Vagina (tissue), 2 donors: ENCODE measurements around the gene KIF27. TPM values are rescaled to one million over a fixed set of nuclear protein-coding genes. Genes with fewer than 3 reads are reported as not detected.

Experiments used
- DNase-seq, 2 donors: peaks; one replicate each; pipeline ENCODE4 v3.0.0-alpha.2; 2017; ENCODE audit errors: extremely low spot score in 2 of 2
- H3K27ac ChIP-seq: fragments of 200-600 bp; sonication (generic); one replicate; pipeline ENCODE4 v1.5.1; 2019
- H3K27me3 ChIP-seq: fragments of 200-600 bp; sonication (generic); one replicate; pipeline ENCODE4 v1.5.1; 2019
- H3K36me3 ChIP-seq, 2 donors: fragments of 200-600 bp; sonication (generic); one replicate each; pipeline ENCODE4 v1.5.1; 2017 to 2019
- H3K4me1 ChIP-seq: fragments of 200-600 bp; sonication (generic); one replicate; pipeline ENCODE4 v1.5.1; 2019
- H3K4me3 ChIP-seq, 2 donors: fragments of 200-600 bp; sonication (generic); 1 replicate in 1 of 2; 2 replicates in 1 of 2; pipeline ENCODE4 v1.5.1; 2016 to 2019
- H3K9me3 ChIP-seq: fragments of 200-600 bp; sonication (generic); one replicate; pipeline ENCODE4 v1.5.1; 2019
- CTCF ChIP-seq, 3 experiments: fragments of 450-650 bp in 2 of 3; fragments of 200-600 bp in 1 of 3; sonication (generic) in 1 of 3; IDR thresholded peaks; one replicate each; pipeline ENCODE4 v1.5.1; 2017 to 2019; ENCODE audit warnings: antibody characterized with exemption in 3 of 3, mild to moderate bottlenecking in 2 of 3, moderate library complexity in 2 of 3
- POLR2A ChIP-seq, 2 donors: fragments of 450-650 bp; IDR thresholded peaks; one replicate each; pipeline ENCODE4 v1.6.1; 2017; ENCODE audit warnings: antibody characterized with exemption in 2 of 2, mild to moderate bottlenecking in 2 of 2, moderate library complexity in 2 of 2
- POLR2AphosphoS5 ChIP-seq, 2 donors: sonication (generic); formaldehyde crosslinking; IDR thresholded peaks; one replicate each; pipeline ENCODE4 v1.9.0; 2017; ENCODE audit warnings: antibody characterized with exemption in 2 of 2, mild to moderate bottlenecking in 2 of 2, low read depth in 1 of 2; ENCODE audit not compliant: insufficient read depth in 1 of 2
- intact Hi-C: fragments of 100-400 bp; cut with DNase I; formaldehyde crosslinking; loops from one replicate; pipeline ENCODE4 v1.15.1; 2023
- total RNA-seq: library from RNA; depleted of rRNA; stranded (reverse); fragments of >200 nt; gene quantifications from one replicate; pipeline ENCODE4 v1.2.3, GENCODE V29; 2016

Gene KIF27
- total RNA-seq, 1 donor from 2014 or later = 6.1 TPM

DNA sequence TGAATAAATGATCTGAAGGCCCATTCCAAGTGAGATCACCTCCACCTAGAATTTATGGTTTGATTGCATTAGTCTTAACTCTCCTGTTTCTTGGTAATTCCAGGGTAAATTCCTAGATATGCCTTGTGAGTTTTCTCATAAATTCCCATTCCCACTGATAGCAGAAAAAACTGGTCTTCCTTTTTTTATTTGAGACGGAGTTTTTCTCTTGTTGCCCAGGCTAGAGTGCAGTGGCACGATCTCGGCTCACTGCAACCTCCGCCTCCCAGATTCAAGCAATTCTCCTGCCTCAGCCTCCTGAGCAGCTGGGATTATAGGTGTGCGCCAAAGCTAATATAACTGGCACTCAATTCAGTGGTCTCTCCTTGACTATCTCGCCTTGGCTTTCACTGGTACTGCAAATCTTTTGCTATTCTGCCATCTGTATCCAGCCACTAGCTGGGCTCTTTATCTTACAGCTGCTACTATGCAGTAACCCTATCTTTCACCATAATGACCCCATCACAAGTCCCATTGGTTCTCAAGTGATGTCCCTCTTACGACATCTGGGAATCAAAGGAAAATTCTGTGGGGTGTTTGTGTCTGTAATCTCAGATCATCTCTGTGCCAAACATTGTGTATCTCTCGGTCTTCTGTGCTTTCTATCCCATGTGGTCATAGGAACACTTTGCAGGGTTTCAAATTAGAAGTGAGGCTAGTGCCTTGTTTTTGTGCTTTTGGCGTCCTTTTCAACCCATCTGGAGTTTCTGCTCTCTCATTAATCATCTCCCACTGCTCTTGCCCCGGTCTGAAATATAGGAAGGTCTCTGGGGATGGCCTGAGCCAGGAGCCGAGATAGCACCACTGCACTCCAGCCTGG is 44.3 kb upstream of the KIF27 start:
- H3K27me3 ChIP-seq = no peaks in the 10 kb centered on the region
- H3K4me1 ChIP-seq = no peaks in the 10 kb centered on the region
- H3K9me3 ChIP-seq = no peaks in the 10 kb centered on the region
- intact Hi-C loops = no loop called here
- no peak overlapping the region for H3K4me3 ChIP-seq
- H3K36me3 ChIP-seq = peaks cover 5 to 44% of the 10 kb centered on the region in 2 donors
- H3K27ac ChIP-seq = no peak overlapping the region
- no peak for DNase-seq
- no peak for TF ChIP-seq CTCF (IDR thresholded peaks at IDR 0.05)
- no peak for TF ChIP-seq POLR2AphosphoS5 (IDR thresholded peaks at IDR 0.05; ENCODE audit: insufficient read depth in 1 of 2, low read depth in 1 of 2)
- TF ChIP-seq POLR2A (IDR thresholded peaks at IDR 0.05) = no peak

GRCh38 chr9:83964973-83965349 is 43.7 kb upstream of the KIF27 start:
- Histone ChIP-seq H3K27me3 (no peaks in the 10 kb centered on the region), H3K9me3 (no peaks in the 10 kb centered on the region), H3K4me1 (no peaks in the 10 kb centered on the region), H3K27ac (no peak overlapping the region), H3K4me3 (no peak overlapping the region), H3K36me3 (peaks cover 0 to 38% of the 10 kb centered on the region in 2 donors)
- TF ChIP-seq POLR2AphosphoS5 (IDR thresholded peaks at IDR 0.05; ENCODE audit: insufficient read depth in 1 of 2, low read depth in 1 of 2) = no peak
- no peak for TF ChIP-seq POLR2A (IDR thresholded peaks at IDR 0.05)
- TF ChIP-seq CTCF (IDR thresholded peaks at IDR 0.05) = no peak
- no peak for DNase-seq
- intact Hi-C loops = no loop called here

DNA sequence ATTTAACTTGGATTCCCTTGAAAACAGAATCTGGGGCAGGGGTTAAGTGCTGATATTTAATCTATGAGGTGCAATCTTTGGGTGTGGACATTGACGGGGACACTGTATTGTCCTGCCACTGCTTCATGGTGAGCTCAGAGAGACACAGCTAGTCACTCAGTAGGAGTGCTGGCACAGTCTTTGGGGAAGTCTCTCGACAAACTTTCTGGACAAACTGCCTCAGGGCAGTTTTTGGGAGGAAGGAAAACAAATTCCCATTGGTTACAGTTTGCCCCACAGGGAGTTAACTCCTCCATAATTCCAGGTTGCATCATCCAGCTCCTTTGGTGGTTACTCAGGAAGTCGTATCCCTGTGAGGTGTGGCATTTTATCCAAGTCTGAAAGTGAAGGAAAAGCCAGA is 40.9 kb upstream of the KIF27 start:
- no peaks in the 10 kb centered on the region for H3K9me3 ChIP-seq
- no peak overlapping the region for H3K27ac ChIP-seq
- peaks cover 5% of the 10 kb centered on the region for H3K4me1 ChIP-seq
- DNase-seq = no peak
- peaks cover 0 to 11% of the 10 kb centered on the region in 2 donors for H3K36me3 ChIP-seq
- TF ChIP-seq CTCF (IDR thresholded peaks at IDR 0.05) (no peak), POLR2AphosphoS5 (IDR thresholded peaks at IDR 0.05; ENCODE audit: insufficient read depth in 1 of 2, low read depth in 1 of 2) (no peak), POLR2A (IDR thresholded peaks at IDR 0.05) (no peak)
- H3K4me3 ChIP-seq = no peak overlapping the region
- H3K27me3 ChIP-seq = no peaks in the 10 kb centered on the region
- intact Hi-C loops = no loop called here

DNA sequence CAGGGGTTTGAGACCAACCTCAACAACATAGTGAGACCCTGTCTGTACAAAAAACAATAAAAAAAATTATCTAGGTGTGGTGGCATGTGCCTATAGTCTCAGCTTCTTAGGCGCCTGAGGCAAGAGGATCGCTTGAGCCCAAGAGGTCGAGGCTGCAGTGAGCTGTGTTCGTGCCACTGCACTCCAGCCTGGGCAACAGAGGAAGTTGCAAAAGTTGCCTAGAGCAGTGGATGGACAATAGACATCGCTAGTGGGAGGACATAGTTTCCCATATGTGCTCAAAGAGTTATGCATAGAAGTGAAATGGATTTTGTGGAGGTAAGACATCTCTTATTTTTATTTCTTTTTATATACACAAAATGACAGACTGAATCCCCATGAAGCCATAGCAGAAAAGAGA is 39.8 kb upstream of the KIF27 start:
- TF ChIP-seq POLR2AphosphoS5 (IDR thresholded peaks at IDR 0.05; ENCODE audit: insufficient read depth in 1 of 2, low read depth in 1 of 2) (no peak), CTCF (IDR thresholded peaks at IDR 0.05) (no peak), POLR2A (IDR thresholded peaks at IDR 0.05) (no peak)
- Histone ChIP-seq H3K4me3 (no peak overlapping the region), H3K27ac (no peak overlapping the region), H3K36me3 (peaks cover 0 to 2% of the 10 kb centered on the region in 2 donors), H3K9me3 (no peaks in the 10 kb centered on the region), H3K27me3 (no peaks in the 10 kb centered on the region), H3K4me1 (peaks cover 9% of the 10 kb centered on the region)
- no peak for DNase-seq
- intact Hi-C loops = no loop called here

- Histone ChIP-seq H3K4me3 (no peak overlapping the region), H3K27ac (no peak overlapping the region), H3K27me3 (no peaks in the 10 kb centered on the region), H3K36me3 (no peaks in the 10 kb centered on the region), H3K9me3 (no peaks in the 10 kb centered on the region), H3K4me1 (peaks cover 19% of the 10 kb centered on the region)
- DNase-seq = no peak
- TF ChIP-seq CTCF (IDR thresholded peaks at IDR 0.05) = no peak
- no peak for TF ChIP-seq POLR2AphosphoS5 (IDR thresholded peaks at IDR 0.05; ENCODE audit: insufficient read depth in 1 of 2, low read depth in 1 of 2)
- TF ChIP-seq POLR2A (IDR thresholded peaks at IDR 0.05) = no peak
- intact Hi-C loops = no loop called here
Observed at GRCh38 chr9:83959061-83959460, 37.8 kb upstream of the KIF27 start.
